H1 (cell line): Measurements from ENCODE around the gene CDC14B. TPM values are rescaled to one million over a fixed set of nuclear protein-coding genes. Genes with fewer than 3 reads are reported as not detected.

Experiments used
- ATF3 ChIP-seq: IDR thresholded peaks from 2 replicates; pipeline ENCODE4 v1.6.1; 2011; ENCODE audit warnings: low read depth, mild to moderate bottlenecking, low read length; ENCODE audit not compliant: insufficient read depth
- FOSL1 ChIP-seq: IDR thresholded peaks from 2 replicates; pipeline ENCODE4 v1.6.1; 2011; ENCODE audit warnings: mild to moderate bottlenecking, low read depth, low read length, moderate library complexity; ENCODE audit not compliant: insufficient read depth
- RAD21 ChIP-seq, 2 experiments: IDR thresholded peaks in 1 of 2; conservative IDR thresholded peaks in 1 of 2; 2 replicates each; pipeline ENCODE4 v1.6.1; 2011; ENCODE audit warnings: low read depth in 2 of 2, low read length in 2 of 2, improper control_type of control experiment in 1 of 2, inconsistent platforms in 1 of 2, mild to moderate bottlenecking in 1 of 2, moderate library complexity in 1 of 2
- RFX5 ChIP-seq: IDR thresholded peaks from 2 replicates; pipeline ENCODE4 v1.6.1; 2011; ENCODE audit warnings: low read depth, low read length, improper control_type of control experiment, borderline replicate concordance
- SP1 ChIP-seq: IDR thresholded peaks from 2 replicates; pipeline ENCODE4 v1.6.1; 2011; ENCODE audit warnings: low read depth, low read length
- SRF ChIP-seq: IDR thresholded peaks from 2 replicates; pipeline ENCODE4 v1.6.1; 2011; ENCODE audit warnings: mild to moderate bottlenecking, low read depth, low read length, moderate library complexity
- SUZ12 ChIP-seq: fragments of 200-600 bp; sonication (generic); IDR thresholded peaks from 2 replicates; pipeline ENCODE4 v1.6.1; 2012; ENCODE audit warnings: mild to moderate bottlenecking, inconsistent platforms, low read length, moderate library complexity, mixed read lengths
- TEAD4 ChIP-seq: IDR thresholded peaks from 2 replicates; pipeline ENCODE4 v1.6.1; 2012; ENCODE audit warnings: low read depth, low read length, inconsistent platforms, mixed read lengths
- polyA plus RNA-seq, 7 experiments: library from polyadenylated mRNA; depleted of rRNA in 3 of 7; stranded (reverse) in 5 of 7; unstranded in 2 of 7; fragments of >200 nt in 5 of 7; fragments of 200-250 nt in 2 of 7; gene quantifications; 1 replicate in 5 of 7; 2 replicates in 1 of 7; 4 replicates in 1 of 7; pipeline versions ENCODE4 v1.2.1 to v1.2.3, GENCODE V29; 2011 to 2013; ENCODE audit warnings: missing spikeins in 2 of 7, mixed read lengths in 2 of 7
- total RNA-seq: library from RNA; stranded (reverse); fragmentation: NEBNext Ultra II Directional; extraction: Animal tissue kit (Norgen Biotek cat#: 25700); gene quantifications from 2 replicates; pipeline ENCODE4 v1.2.1, GENCODE V29; 2021
- TF ChIP-seq, protein P1 (sequence below): fragments of 300-600 bp; sonication (generic); IDR thresholded peaks from 2 replicates; pipeline ENCODE4 v1.7.1; 2012; ENCODE audit warnings: low read length, moderate library complexity, mild to moderate bottlenecking, inconsistent platforms; ENCODE audit not compliant: insufficient replicate concordance

The CDC14B gene
- total and polyA plus RNA-seq, 2 of the 8 experiments (the other 6 are each of a cell fraction or from before 2014, with no cell fraction given): 17.2 to 44.6 TPM

- TF ChIP-seq, protein P1, sequence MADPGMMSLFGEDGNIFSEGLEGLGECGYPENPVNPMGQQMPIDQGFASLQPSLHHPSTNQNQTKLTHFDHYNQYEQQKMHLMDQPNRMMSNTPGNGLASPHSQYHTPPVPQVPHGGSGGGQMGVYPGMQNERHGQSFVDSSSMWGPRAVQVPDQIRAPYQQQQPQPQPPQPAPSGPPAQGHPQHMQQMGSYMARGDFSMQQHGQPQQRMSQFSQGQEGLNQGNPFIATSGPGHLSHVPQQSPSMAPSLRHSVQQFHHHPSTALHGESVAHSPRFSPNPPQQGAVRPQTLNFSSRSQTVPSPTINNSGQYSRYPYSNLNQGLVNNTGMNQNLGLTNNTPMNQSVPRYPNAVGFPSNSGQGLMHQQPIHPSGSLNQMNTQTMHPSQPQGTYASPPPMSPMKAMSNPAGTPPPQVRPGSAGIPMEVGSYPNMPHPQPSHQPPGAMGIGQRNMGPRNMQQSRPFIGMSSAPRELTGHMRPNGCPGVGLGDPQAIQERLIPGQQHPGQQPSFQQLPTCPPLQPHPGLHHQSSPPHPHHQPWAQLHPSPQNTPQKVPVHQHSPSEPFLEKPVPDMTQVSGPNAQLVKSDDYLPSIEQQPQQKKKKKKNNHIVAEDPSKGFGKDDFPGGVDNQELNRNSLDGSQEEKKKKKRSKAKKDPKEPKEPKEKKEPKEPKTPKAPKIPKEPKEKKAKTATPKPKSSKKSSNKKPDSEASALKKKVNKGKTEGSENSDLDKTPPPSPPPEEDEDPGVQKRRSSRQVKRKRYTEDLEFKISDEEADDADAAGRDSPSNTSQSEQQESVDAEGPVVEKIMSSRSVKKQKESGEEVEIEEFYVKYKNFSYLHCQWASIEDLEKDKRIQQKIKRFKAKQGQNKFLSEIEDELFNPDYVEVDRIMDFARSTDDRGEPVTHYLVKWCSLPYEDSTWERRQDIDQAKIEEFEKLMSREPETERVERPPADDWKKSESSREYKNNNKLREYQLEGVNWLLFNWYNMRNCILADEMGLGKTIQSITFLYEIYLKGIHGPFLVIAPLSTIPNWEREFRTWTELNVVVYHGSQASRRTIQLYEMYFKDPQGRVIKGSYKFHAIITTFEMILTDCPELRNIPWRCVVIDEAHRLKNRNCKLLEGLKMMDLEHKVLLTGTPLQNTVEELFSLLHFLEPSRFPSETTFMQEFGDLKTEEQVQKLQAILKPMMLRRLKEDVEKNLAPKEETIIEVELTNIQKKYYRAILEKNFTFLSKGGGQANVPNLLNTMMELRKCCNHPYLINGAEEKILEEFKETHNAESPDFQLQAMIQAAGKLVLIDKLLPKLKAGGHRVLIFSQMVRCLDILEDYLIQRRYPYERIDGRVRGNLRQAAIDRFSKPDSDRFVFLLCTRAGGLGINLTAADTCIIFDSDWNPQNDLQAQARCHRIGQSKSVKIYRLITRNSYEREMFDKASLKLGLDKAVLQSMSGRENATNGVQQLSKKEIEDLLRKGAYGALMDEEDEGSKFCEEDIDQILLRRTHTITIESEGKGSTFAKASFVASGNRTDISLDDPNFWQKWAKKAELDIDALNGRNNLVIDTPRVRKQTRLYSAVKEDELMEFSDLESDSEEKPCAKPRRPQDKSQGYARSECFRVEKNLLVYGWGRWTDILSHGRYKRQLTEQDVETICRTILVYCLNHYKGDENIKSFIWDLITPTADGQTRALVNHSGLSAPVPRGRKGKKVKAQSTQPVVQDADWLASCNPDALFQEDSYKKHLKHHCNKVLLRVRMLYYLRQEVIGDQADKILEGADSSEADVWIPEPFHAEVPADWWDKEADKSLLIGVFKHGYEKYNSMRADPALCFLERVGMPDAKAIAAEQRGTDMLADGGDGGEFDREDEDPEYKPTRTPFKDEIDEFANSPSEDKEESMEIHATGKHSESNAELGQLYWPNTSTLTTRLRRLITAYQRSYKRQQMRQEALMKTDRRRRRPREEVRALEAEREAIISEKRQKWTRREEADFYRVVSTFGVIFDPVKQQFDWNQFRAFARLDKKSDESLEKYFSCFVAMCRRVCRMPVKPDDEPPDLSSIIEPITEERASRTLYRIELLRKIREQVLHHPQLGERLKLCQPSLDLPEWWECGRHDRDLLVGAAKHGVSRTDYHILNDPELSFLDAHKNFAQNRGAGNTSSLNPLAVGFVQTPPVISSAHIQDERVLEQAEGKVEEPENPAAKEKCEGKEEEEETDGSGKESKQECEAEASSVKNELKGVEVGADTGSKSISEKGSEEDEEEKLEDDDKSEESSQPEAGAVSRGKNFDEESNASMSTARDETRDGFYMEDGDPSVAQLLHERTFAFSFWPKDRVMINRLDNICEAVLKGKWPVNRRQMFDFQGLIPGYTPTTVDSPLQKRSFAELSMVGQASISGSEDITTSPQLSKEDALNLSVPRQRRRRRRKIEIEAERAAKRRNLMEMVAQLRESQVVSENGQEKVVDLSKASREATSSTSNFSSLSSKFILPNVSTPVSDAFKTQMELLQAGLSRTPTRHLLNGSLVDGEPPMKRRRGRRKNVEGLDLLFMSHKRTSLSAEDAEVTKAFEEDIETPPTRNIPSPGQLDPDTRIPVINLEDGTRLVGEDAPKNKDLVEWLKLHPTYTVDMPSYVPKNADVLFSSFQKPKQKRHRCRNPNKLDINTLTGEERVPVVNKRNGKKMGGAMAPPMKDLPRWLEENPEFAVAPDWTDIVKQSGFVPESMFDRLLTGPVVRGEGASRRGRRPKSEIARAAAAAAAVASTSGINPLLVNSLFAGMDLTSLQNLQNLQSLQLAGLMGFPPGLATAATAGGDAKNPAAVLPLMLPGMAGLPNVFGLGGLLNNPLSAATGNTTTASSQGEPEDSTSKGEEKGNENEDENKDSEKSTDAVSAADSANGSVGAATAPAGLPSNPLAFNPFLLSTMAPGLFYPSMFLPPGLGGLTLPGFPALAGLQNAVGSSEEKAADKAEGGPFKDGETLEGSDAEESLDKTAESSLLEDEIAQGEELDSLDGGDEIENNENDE: no peak
- TF ChIP-seq RFX5 (no peak), RAD21 (IDR thresholded peaks at IDR 0.05 in 1 of 2, conservative IDR thresholded peaks at IDR 0.05 in 1 of 2; ENCODE audit: low read depth in 2 of 2, low read length in 2 of 2) (peak in 1 of 2 experiments; percentile 15; a peak in 1 of 4 replicates), ATF3 (no peak), SRF (no peak), FOSL1 (no peak), TEAD4 (no peak), SP1 (no peak), SUZ12 (0 out of 2 replicates have a peak, but pooled peaks have one; percentile 19)
Measured at GRCh38 chr9:96654450-96655197, 35.0 kb upstream of the CDC14B start (continued).
